Activated T-cell treated with anti-CD3 and anti-CD28 coated beads for 48 hours (primary cell): ENCODE data around the gene MEAK7.

Experiments
- DNase-seq: peaks from one replicate; pipeline ENCODE4 v3.0.0-alpha.2; 2020; ENCODE audit warnings: low read depth

Gene MEAK7

GRCh38 chr16:84487358-84487757 is 17.1 kb downstream of the MEAK7 start:
- no peak for DNase-seq

- DNase-seq: no peak
These were observed 17.8 kb downstream of the MEAK7 start for GRCh38 chr16:84486551-84487235.

- DNase-seq: no peak
These were observed 18.3 kb downstream of the MEAK7 start for GRCh38 chr16:84486126-84486525.

GRCh38 chr16:84485255-84486010 is 19.0 kb downstream of the MEAK7 start:
- no peak for DNase-seq

- DNase-seq: no peak
These were observed 19.7 kb downstream of the MEAK7 start for GRCh38 chr16:84484579-84485254.

GRCh38 chr16:84483882-84484565 is 20.4 kb downstream of the MEAK7 start:
- DNase-seq: no peak

- no peak for DNase-seq
These were observed 21.2 kb downstream of the MEAK7 start for GRCh38 chr16:84482951-84483881.

- DNase-seq: no peak
These were observed 22.2 kb downstream of the MEAK7 start for GRCh38 chr16:84482001-84482891.

- DNase-seq: no peak
These were observed 23.3 kb downstream of the MEAK7 start for GRCh38 chr16:84481051-84481735.

GRCh38 chr16:84479716-84480450 is 24.6 kb downstream of the MEAK7 start:
- no peak for DNase-seq

GRCh38 chr16:84478172-84478947 is 26.1 kb downstream of the MEAK7 start:
- no peak for DNase-seq

- DNase-seq: no peak
These were observed 26.8 kb downstream of the MEAK7 start for GRCh38 chr16:84477661-84478060.

- no peak for DNase-seq
These were observed 28.1 kb downstream of the MEAK7 start for GRCh38 chr16:84476401-84476800.

- DNase-seq: no peak
These were observed 28.7 kb downstream of the MEAK7 start for GRCh38 chr16:84475643-84476240.

GRCh38 chr16:84471966-84472365 is 32.5 kb downstream of the MEAK7 start:
- no peak for DNase-seq

- no peak for DNase-seq
These were observed 33.1 kb downstream of the MEAK7 start for GRCh38 chr16:84471316-84471715.

- no peak for DNase-seq
These were observed 36.8 kb downstream of the MEAK7 start for GRCh38 chr16:84467709-84468108.

- DNase-seq: no peak
These were observed 37.2 kb downstream of the MEAK7 start for GRCh38 chr16:84467256-84467655.
